Measurements from ENCODE around the gene CHST7. TPM values are rescaled to one million over a fixed set of nuclear protein-coding genes. Genes with fewer than 3 reads are reported as not detected.

The CHST7 gene
- total and polyA plus RNA-seq, 2 donors (not counting 1 experiment from before 2014, with no cell fraction given) = 1.3 to 2.6 TPM

DNA sequence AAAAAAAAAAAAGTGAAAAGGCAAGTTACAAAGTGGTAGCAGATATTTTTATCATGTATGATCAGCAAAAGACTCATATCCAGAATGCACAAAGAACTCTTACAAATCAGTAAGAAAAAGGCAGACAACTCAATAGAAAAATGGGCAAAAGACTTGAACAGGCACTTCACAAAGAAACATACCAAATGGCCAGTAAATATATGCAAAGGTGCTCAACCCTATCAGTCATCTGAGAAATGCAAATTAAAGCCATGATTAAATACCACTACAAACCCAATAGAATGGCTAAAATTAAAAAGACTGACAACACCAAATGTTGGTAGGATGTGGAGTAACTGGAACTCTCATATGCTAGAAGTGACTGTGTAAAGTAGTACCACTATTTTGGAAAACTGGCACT, 45.4 kb downstream of the CHST7 start:
- Mint-ChIP-seq H3K9me3 (ENCODE audit: insufficient read depth) (no peaks in the 10 kb centered on the region), H3K27me3 (no peaks in the 10 kb centered on the region), H3K27ac (no peak overlapping the region), H3K4me1 (no peaks in the 10 kb centered on the region), H3K4me3 (no peak overlapping the region)
- H3K9me3 ChIP-seq (ENCODE audit: control extremely low read depth in 1 of 3, control insufficient read depth in 2 of 3, insufficient read depth in 1 of 3, low read length in 2 of 3) = peaks cover 0 to 3% (median 0%) of the 10 kb centered on the region in 3 donors
- H3K36me3 ChIP-seq (replicated peaks in 1 of 2; ENCODE audit: control extremely low read depth in 1 of 2, control insufficient read depth in 1 of 2, extremely low read depth in 1 of 2, insufficient read depth in 2 of 2, low read length in 1 of 2) = peaks cover 0 to 48% of the 10 kb centered on the region in 2 experiments
- H4K20me1 ChIP-seq (ENCODE audit: control insufficient read depth, insufficient read depth, low read length, poor library complexity, severe bottlenecking) = no peaks in the 10 kb centered on the region
- intact Hi-C loops (cut with micrococcal nuclease) = no loop called here
- no peaks in the 10 kb centered on the region for H3K27me3 ChIP-seq (replicated peaks in 1 of 4; ENCODE audit: control extremely low read depth in 1 of 4, control insufficient read depth in 3 of 4, insufficient read depth in 4 of 4, low read length in 3 of 4)
- CTCF ChIA-PET = no interaction called here
- POLR2A ChIA-PET = no interaction called here
- H2AFZ ChIP-seq (ENCODE audit: insufficient read depth, low read depth, low read length, poor library complexity, severe bottlenecking) = no peak overlapping the region
- DNase-seq (no peak), ATAC-seq (ENCODE audit: low read depth) (no peak)
- no peaks in the 10 kb centered on the region for H3K4me1 ChIP-seq (ENCODE audit: control insufficient read depth in 2 of 2, insufficient read depth in 2 of 2, low read length in 2 of 2)
- H3K4me3 ChIP-seq (ENCODE audit: control extremely low read depth in 1 of 5, extremely low read depth in 1 of 5, insufficient read depth in 1 of 5, low read depth in 2 of 5, low read length in 4 of 5) = no peak overlapping the region
- no peak for TF ChIP-seq EZH2 (IDR thresholded peaks at IDR 0.05; ENCODE audit: borderline replicate concordance, insufficient read depth, low read depth, low read length, poor library complexity, severe bottlenecking)
- TF ChIP-seq, protein P1, sequence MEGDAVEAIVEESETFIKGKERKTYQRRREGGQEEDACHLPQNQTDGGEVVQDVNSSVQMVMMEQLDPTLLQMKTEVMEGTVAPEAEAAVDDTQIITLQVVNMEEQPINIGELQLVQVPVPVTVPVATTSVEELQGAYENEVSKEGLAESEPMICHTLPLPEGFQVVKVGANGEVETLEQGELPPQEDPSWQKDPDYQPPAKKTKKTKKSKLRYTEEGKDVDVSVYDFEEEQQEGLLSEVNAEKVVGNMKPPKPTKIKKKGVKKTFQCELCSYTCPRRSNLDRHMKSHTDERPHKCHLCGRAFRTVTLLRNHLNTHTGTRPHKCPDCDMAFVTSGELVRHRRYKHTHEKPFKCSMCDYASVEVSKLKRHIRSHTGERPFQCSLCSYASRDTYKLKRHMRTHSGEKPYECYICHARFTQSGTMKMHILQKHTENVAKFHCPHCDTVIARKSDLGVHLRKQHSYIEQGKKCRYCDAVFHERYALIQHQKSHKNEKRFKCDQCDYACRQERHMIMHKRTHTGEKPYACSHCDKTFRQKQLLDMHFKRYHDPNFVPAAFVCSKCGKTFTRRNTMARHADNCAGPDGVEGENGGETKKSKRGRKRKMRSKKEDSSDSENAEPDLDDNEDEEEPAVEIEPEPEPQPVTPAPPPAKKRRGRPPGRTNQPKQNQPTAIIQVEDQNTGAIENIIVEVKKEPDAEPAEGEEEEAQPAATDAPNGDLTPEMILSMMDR (IDR thresholded peaks at IDR 0.05) = no peak
- H3K9ac ChIP-seq (ENCODE audit: low read length) = no peak overlapping the region
- H3K4me2 ChIP-seq (replicated peaks; ENCODE audit: low read depth, low read length, poor library complexity, severe bottlenecking) = no peak overlapping the region
- no peak overlapping the region for H3K27ac ChIP-seq (ENCODE audit: low read length in 2 of 2)
- no peaks in the 10 kb centered on the region for H3K79me2 ChIP-seq (ENCODE audit: control insufficient read depth, insufficient read depth, low read length)

DNA sequence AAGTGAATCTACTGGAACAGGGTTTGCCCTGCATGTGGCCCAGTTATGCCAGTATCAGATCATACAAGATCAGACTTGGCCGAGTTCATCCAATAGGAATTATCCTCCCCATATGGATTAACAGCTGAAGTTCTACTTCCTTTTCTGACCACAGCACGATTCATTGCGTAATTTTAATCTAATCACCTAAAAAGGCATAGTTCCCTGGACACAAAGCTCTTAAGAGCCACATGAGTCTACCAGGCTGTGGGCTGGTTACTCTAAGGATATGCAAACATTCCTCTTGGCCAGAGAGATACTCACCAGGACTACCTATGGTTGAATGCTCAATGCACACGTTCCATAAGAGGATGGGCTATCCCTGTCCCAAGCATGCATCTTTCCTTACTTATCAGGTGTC, 46.9 kb downstream of the CHST7 start:
- TF ChIP-seq EZH2 (IDR thresholded peaks at IDR 0.05; ENCODE audit: borderline replicate concordance, insufficient read depth, low read depth, low read length, poor library complexity, severe bottlenecking) = no peak
- TF ChIP-seq, protein P1 (IDR thresholded peaks at IDR 0.05) = no peak
- Histone ChIP-seq H2AFZ (ENCODE audit: insufficient read depth, low read depth, low read length, poor library complexity, severe bottlenecking) (no peak overlapping the region), H3K27ac (ENCODE audit: low read length in 2 of 2) (no peak overlapping the region), H3K9me3 (ENCODE audit: control extremely low read depth in 1 of 3, control insufficient read depth in 2 of 3, insufficient read depth in 1 of 3, low read length in 2 of 3) (peaks cover 0 to 3% (median 0%) of the 10 kb centered on the region in 3 donors), H3K4me1 (ENCODE audit: control insufficient read depth in 2 of 2, insufficient read depth in 2 of 2, low read length in 2 of 2) (no peaks in the 10 kb centered on the region), H3K79me2 (ENCODE audit: control insufficient read depth, insufficient read depth, low read length) (no peaks in the 10 kb centered on the region), H3K4me2 (replicated peaks; ENCODE audit: low read depth, low read length, poor library complexity, severe bottlenecking) (no peak overlapping the region), H3K36me3 (replicated peaks in 1 of 2; ENCODE audit: control extremely low read depth in 1 of 2, control insufficient read depth in 1 of 2, extremely low read depth in 1 of 2, insufficient read depth in 2 of 2, low read length in 1 of 2) (peaks cover 0 to 45% of the 10 kb centered on the region in 2 experiments), H3K27me3 (replicated peaks in 1 of 4; ENCODE audit: control extremely low read depth in 1 of 4, control insufficient read depth in 3 of 4, insufficient read depth in 4 of 4, low read length in 3 of 4) (no peaks in the 10 kb centered on the region), H3K9ac (ENCODE audit: low read length) (no peak overlapping the region), H4K20me1 (ENCODE audit: control insufficient read depth, insufficient read depth, low read length, poor library complexity, severe bottlenecking) (no peaks in the 10 kb centered on the region), H3K4me3 (ENCODE audit: control extremely low read depth in 1 of 5, extremely low read depth in 1 of 5, insufficient read depth in 1 of 5, low read depth in 2 of 5, low read length in 4 of 5) (no peak overlapping the region)
- DNase-seq (no peak), ATAC-seq (ENCODE audit: low read depth) (no peak)
- 100% methylated on average over 2 of the region's 4 CpGs for WGBS (ENCODE audit: insufficient coverage)
- no peaks in the 10 kb centered on the region for H3K27me3 Mint-ChIP-seq
- no peak overlapping the region for H3K27ac Mint-ChIP-seq
- H3K4me1 Mint-ChIP-seq = no peaks in the 10 kb centered on the region
- ChIA-PET POLR2A (interaction anchor here (0.6 kb wide), 1 partner anchor 64 kb away, joined by 6 read pairs; no protein-coding TSS in a partner anchor), CTCF (no interaction called here)
- intact Hi-C loops (cut with micrococcal nuclease) = no loop called here
- H3K4me3 Mint-ChIP-seq = no peak overlapping the region
- H3K9me3 Mint-ChIP-seq (ENCODE audit: insufficient read depth) = no peaks in the 10 kb centered on the region
